K562 (cell line): Measurements from ENCODE around the gene ITGA11. TPM values are rescaled to one million over a fixed set of nuclear protein-coding genes. Genes with fewer than 3 reads are reported as not detected.

Experiments used
- ATAC-seq: fragments of 200-7000 bp; cut with Tn5 transposase; 3 replicates; pipeline ENCODE4 v1.9.1; 2020; ENCODE audit warnings: moderate library complexity
- BruUV-seq: library from RNA; stranded (reverse); fragments of 400-500 nt; replicated peaks from 2 replicates; lab custom pipeline; 2021; lab: Mats Ljungman, UMichigan
- CTCF ChIA-PET: fragments of 300-600 bp; formaldehyde crosslinking; extraction: SDS; loops from one replicate; lab custom pipeline; 2021; ENCODE audit warnings: low intra/inter-chr PET ratio; lab: Yijun Ruan, JAX
- POLR2A ChIA-PET: fragments of 300-600, 350-650 bp; sonication (Branson Sonifier 250); formaldehyde crosslinking; extraction: SDS; loops from one replicate; lab custom pipeline; 2021; ENCODE audit warnings: antibody characterized with exemption, inconsistent platforms; lab: Yijun Ruan, JAX
- DNase-seq, 4 experiments: peaks; one replicate each; pipeline versions ENCODE4 v3.0.0 to v3.0.0-alpha.2; 2011 to 2018; ENCODE audit warnings: low spot score in 3 of 4, mixed read lengths in 3 of 4; ENCODE audit errors: extremely low read depth in 1 of 4
- FAIRE-seq: peaks from 2 replicates; lab custom pipeline; 2011; peaks lifted over from hg19 to GRCh38; lab: Jason Lieb, UNC
- H2AFZ ChIP-seq: 2 replicates; pipeline ENCODE4 v1.6.0; 2011; ENCODE audit warnings: low read depth, low read length, control low read depth, inconsistent platforms
- H3K27ac ChIP-seq: fragments of 200-600 bp; 3 replicates; pipeline ENCODE4 v1.8.0; 2011; ENCODE audit warnings: low read depth, mild to moderate bottlenecking, control low read depth, inconsistent platforms, low read length, moderate library complexity, mixed read lengths; ENCODE audit errors: extremely low read depth
- H3K27me3 ChIP-seq, 2 experiments: fragments of 300-600 bp in 1 of 2; 2 replicates in 1 of 2; 3 replicates in 1 of 2; pipeline versions ENCODE4 v1.6.0 to v1.8.0; 2011; ENCODE audit warnings: inconsistent platforms in 2 of 2, low read length in 2 of 2, mild to moderate bottlenecking in 1 of 2, mixed read lengths in 1 of 2, moderate library complexity in 1 of 2; ENCODE audit not compliant: control insufficient read depth in 2 of 2, insufficient read depth in 2 of 2
- H3K36me3 ChIP-seq: fragments of 300-600 bp; 3 replicates; pipeline ENCODE4 v1.8.0; 2011; ENCODE audit warnings: mild to moderate bottlenecking, low read length, inconsistent platforms; ENCODE audit not compliant: control insufficient read depth, insufficient read depth
- H3K4me1 ChIP-seq, 2 experiments: fragments of 200-600 bp in 1 of 2; replicated peaks in 1 of 2; 2 replicates in 1 of 2; 3 replicates in 1 of 2; pipeline versions ENCODE4 v1.5.1 to v1.8.0; 2011; ENCODE audit warnings: inconsistent platforms in 2 of 2, low read length in 2 of 2, mild to moderate bottlenecking in 1 of 2, mixed read lengths in 1 of 2, moderate library complexity in 1 of 2; ENCODE audit not compliant: control insufficient read depth in 2 of 2, insufficient read depth in 2 of 2
- H3K4me2 ChIP-seq: 2 replicates; pipeline ENCODE4 v1.6.1; 2011; ENCODE audit warnings: low read length, control low read depth, inconsistent platforms, mixed read lengths; ENCODE audit not compliant: insufficient read depth
- H3K4me3 ChIP-seq: fragments of 200-600 bp; sonication (generic), shearing (Covaris generic); 2 replicates; pipeline ENCODE4 v1.5.1; 2016; ENCODE audit warnings: control low read depth, inconsistent platforms
- H3K79me2 ChIP-seq: fragments of 200-600 bp; 3 replicates; pipeline ENCODE4 v1.8.0; 2011; ENCODE audit warnings: low read length, inconsistent platforms; ENCODE audit not compliant: control insufficient read depth, insufficient read depth
- H3K9ac ChIP-seq, 2 experiments: 2 replicates each; pipeline versions ENCODE4 v1.6.0 to v1.6.1; 2011; ENCODE audit warnings: low read depth in 2 of 2, low read length in 2 of 2, control low read depth in 1 of 2, inconsistent platforms in 1 of 2, mild to moderate bottlenecking in 1 of 2, mixed read lengths in 1 of 2; ENCODE audit not compliant: insufficient read depth in 1 of 2
- H3K9me1 ChIP-seq: one replicate; pipeline ENCODE4 v1.6.0; 2011; ENCODE audit warnings: inconsistent platforms, mild to moderate bottlenecking, low read length, moderate library complexity; ENCODE audit not compliant: control insufficient read depth, insufficient read depth
- H3K9me3 ChIP-seq: replicated peaks from 2 replicates; pipeline ENCODE4 v1.5.1; 2011; ENCODE audit warnings: low read depth, low read length, inconsistent platforms; ENCODE audit not compliant: control insufficient read depth, insufficient read depth
- H4K20me1 ChIP-seq: replicated peaks from 2 replicates; pipeline ENCODE4 v1.6.1; 2011; ENCODE audit warnings: low read length, inconsistent platforms, mixed read lengths; ENCODE audit not compliant: control insufficient read depth, insufficient read depth
- ETV6 ChIP-seq, 3 experiments: fragments of 150-350 bp in 1 of 3; sonication (generic) in 1 of 3; formaldehyde crosslinking in 1 of 3; IDR thresholded peaks; 2 replicates each; pipeline versions ENCODE4 v1.6.1 to v1.8.0; 2014 to 2022; ENCODE audit warnings: borderline replicate concordance in 2 of 3, low read depth in 2 of 3, antibody characterized with exemption in 1 of 3, low read length in 1 of 3, mild to moderate bottlenecking in 1 of 3, missing genetic modification reagents in 1 of 3
- NRF1 ChIP-seq, 2 experiments: fragments of 450-650 bp; IDR thresholded peaks in 1 of 2; conservative IDR thresholded peaks in 1 of 2; 2 replicates each; pipeline ENCODE4 v1.6.1; 2014; ENCODE audit warnings: mild to moderate bottlenecking in 2 of 2
- PHTF2 ChIP-seq: fragments of 250-450 bp; sonication (Bioruptor Pico); IDR thresholded peaks from 2 replicates; pipeline ENCODE4 v1.5.0; 2021; ENCODE audit warnings: mild to moderate bottlenecking
- POLR2B ChIP-seq: fragments of 450-650 bp; IDR thresholded peaks from 2 replicates; pipeline ENCODE4 v1.6.1; 2018; ENCODE audit warnings: low read depth; ENCODE audit not compliant: partially characterized antibody
- SRSF1 ChIP-seq: fragments of 200-400 bp; formaldehyde crosslinking; IDR thresholded peaks from 2 replicates; pipeline ENCODE4 v1.6.1; 2017; ENCODE audit warnings: mild to moderate bottlenecking, low read depth, low read length, moderate library complexity
- ZNF146 ChIP-seq: IDR thresholded peaks from one replicate; pipeline ENCODE4 v1.6.1; 2018; ENCODE audit warnings: missing compliant biosample characterization; ENCODE audit not compliant: unreplicated experiment
- ZNF24 ChIP-seq: fragments of 450-650 bp; IDR thresholded peaks from 2 replicates; pipeline ENCODE4 v1.6.1; 2016
- ZNF507 ChIP-seq: conservative IDR thresholded peaks from 2 replicates; pipeline ENCODE4 v1.6.1; 2017; ENCODE audit warnings: missing genetic modification characterization, missing compliant biosample characterization
- ZNF77 ChIP-seq: fragments of 250-450 bp; sonication (Bioruptor Pico); IDR thresholded peaks from 2 replicates; pipeline ENCODE4 v1.5.0; 2020
- WGBS: fragments of 100-300 bp; shearing (Covaris generic); methylation state at CpG from one replicate; pipeline ENCODE4 v1.1.6; 2016; ENCODE audit warnings: low coverage, mixed read lengths; ENCODE audit not compliant: insufficient coverage; ENCODE audit errors: missing lambda C conversion rate; 5-methylcytosine and 5-hydroxymethylcytosine counted together
- in situ Hi-C: fragments of 300-500 bp; cut with MboI; formaldehyde crosslinking; loops from 4 replicates; pipeline ENCODE4 v1.15.0; 2018; ENCODE audit warnings: inconsistent platforms, mixed read lengths
- intact Hi-C: fragments of 100-400 bp; cut with micrococcal nuclease; formaldehyde crosslinking; loops from 2 replicates; pipeline ENCODE4 v1.14.2; 2022
- polyA plus RNA-seq, 8 experiments: library from polyadenylated mRNA; depleted of rRNA in 4 of 8; stranded (reverse) in 5 of 8; unstranded in 3 of 8; fragments of >200 nt; fragmentation: Nextera tagmentation in 2 of 8; fragmentation: Illumina TruSeq in 1 of 8; extraction: Ambion mirVana in 2 of 8; extraction: Trizol in 1 of 8; gene quantifications; 2 replicates each; pipeline versions ENCODE4 v1.2.1 to v1.2.3, GENCODE V29; 2011 to 2014; ENCODE audit warnings: inconsistent platforms in 1 of 8, missing spikeins in 1 of 8
- total RNA-seq, 7 experiments: library from RNA; depleted of rRNA in 6 of 7; stranded (reverse); fragments of >200 nt in 6 of 7; fragmentation: Illumina TruSeq in 2 of 7; extraction: Trizol in 2 of 7; gene quantifications; 2 replicates each; pipeline versions ENCODE4 v1.2.1 to v1.2.3, GENCODE V29; 2011 to 2021; ENCODE audit warnings: low replicate concordance in 1 of 7

ITGA11 gene
- total and polyA plus RNA-seq, 9 of the 15 experiments (the other 6 are each of a cell fraction or from before 2014, with no cell fraction given), result 0.01 TPM; not detected in 8

DNA sequence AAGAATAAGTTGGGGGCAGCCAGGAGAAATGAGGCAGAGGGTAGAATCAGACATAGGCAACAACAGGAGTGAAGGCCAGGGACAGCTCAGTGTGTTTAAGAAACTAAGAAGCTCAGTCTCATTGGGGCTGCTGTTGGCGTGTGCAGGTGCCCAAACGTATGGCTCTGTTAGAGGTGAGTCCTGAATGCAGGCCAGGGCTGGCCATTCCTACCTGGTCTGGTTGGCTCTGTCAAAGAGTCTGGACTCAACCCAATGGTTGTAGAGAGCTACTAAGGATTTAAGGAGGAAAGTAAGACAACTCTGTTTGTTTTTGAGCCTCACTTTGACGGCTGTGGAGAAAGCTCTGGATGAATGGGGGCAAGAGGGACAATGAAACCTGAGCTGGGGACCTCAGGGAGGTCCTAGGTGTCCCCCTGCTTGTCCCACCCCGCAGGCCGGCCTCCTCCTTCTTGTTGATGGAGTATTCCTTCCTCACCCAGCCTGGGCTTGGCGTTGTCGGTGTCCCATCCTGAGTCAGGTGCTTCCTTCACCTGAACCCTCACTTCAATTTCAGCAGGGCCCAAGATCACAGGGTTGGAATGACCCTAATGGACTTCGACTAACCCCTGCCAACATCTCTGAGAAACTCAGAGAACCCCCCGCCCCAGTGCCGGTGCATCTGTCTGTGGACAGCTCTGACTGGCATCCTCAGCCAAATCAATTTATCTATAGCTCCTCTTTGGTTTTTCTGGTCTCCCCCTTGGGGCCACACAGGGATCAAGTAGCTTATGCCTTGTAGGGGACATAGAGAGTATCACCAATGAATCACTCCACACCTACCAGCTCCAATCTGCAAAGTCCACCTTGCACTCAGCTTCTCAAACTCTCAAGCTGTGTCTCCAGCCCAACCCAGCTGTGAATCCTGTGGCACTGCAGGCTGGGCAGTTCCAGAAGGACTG is 8.3 kb downstream of the ITGA11 start:
- no peaks in the 10 kb centered on the region for H3K79me2 ChIP-seq
- no peak overlapping the region for H3K9ac ChIP-seq
- H3K4me1 ChIP-seq, result no peaks in the 10 kb centered on the region; a peak in 1 of 5 replicates
- no peak overlapping the region for H3K4me2 ChIP-seq
- no peak for DNase-seq
- no peak overlapping the region for H3K27ac ChIP-seq
- no TSS peak for BruUV-seq
- no peak overlapping the region for H2AFZ ChIP-seq
- H3K4me3 ChIP-seq, result no peak overlapping the region
- H3K9me1 ChIP-seq, result no peaks in the 10 kb centered on the region
- H3K36me3 ChIP-seq, result no peaks in the 10 kb centered on the region
- CTCF ChIA-PET, result no interaction called here
- under 1% methylated on average over 10 of the region's 10 CpGs for WGBS
- in situ Hi-C loops, result no loop called here
- POLR2A ChIA-PET, result interaction anchor here (0.5 to 1.4 kb wide), 3 partner anchors 19 to 117 kb away, joined by 3 read pairs; no protein-coding TSS in a partner anchor
- intact Hi-C loops, result no loop called here
- no peaks in the 10 kb centered on the region for H3K9me3 ChIP-seq
- H4K20me1 ChIP-seq, result no peaks in the 10 kb centered on the region
- H3K27me3 ChIP-seq, result peaks cover 4 to 34% of the 10 kb centered on the region in 2 experiments; a peak in 4 of 5 replicates
- no peak for TF ChIP-seq POLR2B
- TF ChIP-seq ETV6 (IDR thresholded peaks at IDR 0.05; ENCODE audit: borderline replicate concordance in 1 of 2, low read depth in 2 of 2, low read length in 1 of 2), result no peak
- no peak for TF ChIP-seq ETV6 (CRISPR knock-in tag; IDR thresholded peaks at IDR 0.05; ENCODE audit: borderline replicate concordance)
- TF ChIP-seq ZNF146 (CRISPR knock-in tag), result no peak
- no peak for TF ChIP-seq ZNF24
- no peak for TF ChIP-seq SRSF1
- TF ChIP-seq NRF1 (conservative IDR thresholded peaks at IDR 0.05 in 1 of 2, IDR thresholded peaks at IDR 0.05 in 1 of 2), result no peak
- no peak for TF ChIP-seq PHTF2 (CRISPR knock-in tag)
- TF ChIP-seq ZNF507 (tag), result no peak
- TF ChIP-seq ZNF77 (CRISPR knock-in tag), result no peak
- ATAC-seq, result no peak
- no peak for FAIRE-seq
